LHCN-M2 (cell line): ENCODE data around the gene SMIM28. TPM values are rescaled to one million over a fixed set of nuclear protein-coding genes. Genes with fewer than 3 reads are reported as not detected.

Source experiments
- DNase-seq: peaks from one replicate; pipeline ENCODE4 v3.0.0-alpha.2; 2012; ENCODE audit warnings: low read depth
- total RNA-seq: library from RNA; depleted of rRNA; stranded (reverse); fragments of >200 nt; gene quantifications from 2 replicates; pipeline ENCODE4 v1.2.3, GENCODE V29; 2014; rRNA removed

Gene SMIM28
- total RNA-seq, 1 experiment from 2014 or later = not detected

- DNase-seq = no peak
These were observed 52.1 kb downstream of the SMIM28 start for GRCh38 chr6:138429761-138430160.

- no peak for DNase-seq
These were observed 52.8 kb downstream of the SMIM28 start for GRCh38 chr6:138430361-138431145.

GRCh38 chr6:138431256-138432062 lies 53.8 kb downstream of the SMIM28 start:
- no peak for DNase-seq

- no peak for DNase-seq
These were observed 54.3 kb downstream of the SMIM28 start for GRCh38 chr6:138432063-138432356.

Other genes with a start within 250 kb of the SMIM28 start
- under 0.01 and 0.06 TPM in 2 replicates for gene ARFGEF3, start 216.0 kb upstream of the SMIM28 start, total RNA-seq
- gene PBOV1, start 159.4 kb upstream of the SMIM28 start, total RNA-seq = not detected in 2 replicates
- gene HEBP2, start 26.3 kb downstream of the SMIM28 start, total RNA-seq = 21.9 and 24.8 TPM in 2 replicates
- 12.4 and 21.4 TPM in 2 replicates for gene NHSL1, start 121.6 kb downstream of the SMIM28 start, total RNA-seq